HepG2 (cell line): ENCODE measurements around the gene TMEM222. TPM values are rescaled to one million over a fixed set of nuclear protein-coding genes. Genes with fewer than 3 reads are reported as not detected.

Source experiments
- HNF4G ChIP-seq, 2 experiments: sonication (generic) in 1 of 2; formaldehyde crosslinking in 1 of 2; IDR thresholded peaks; 2 replicates each; pipeline versions ENCODE4 v1.4.0 to v1.6.1; 2011 to 2020; ENCODE audit warnings: borderline replicate concordance in 2 of 2, low read depth in 2 of 2, mild to moderate bottlenecking in 2 of 2, low read length in 1 of 2, missing genetic modification reagents in 1 of 2, moderate library complexity in 1 of 2
- KDM2A ChIP-seq: sonication (generic); formaldehyde crosslinking; IDR thresholded peaks from 2 replicates; pipeline ENCODE4 v1.4.0; 2020; ENCODE audit warnings: low read depth, missing genetic modification reagents, borderline replicate concordance
- MAZ ChIP-seq, 2 experiments: sonication (generic) in 1 of 2; formaldehyde crosslinking in 1 of 2; IDR thresholded peaks; 2 replicates each; pipeline versions ENCODE4 v1.5.0 to v1.6.1; 2012 to 2020; ENCODE audit warnings: low read depth in 2 of 2, mild to moderate bottlenecking in 2 of 2, borderline replicate concordance in 1 of 2, improper control_type of control experiment in 1 of 2, low read length in 1 of 2, missing genetic modification reagents in 1 of 2, moderate library complexity in 1 of 2
- NR2F2 ChIP-seq: IDR thresholded peaks from 2 replicates; pipeline ENCODE4 v1.6.1; 2012; ENCODE audit warnings: low read depth, inconsistent platforms, borderline replicate concordance
- NR3C1 ChIP-seq: sonication (generic); formaldehyde crosslinking; IDR thresholded peaks from 2 replicates; pipeline ENCODE4 v1.4.0; 2020; ENCODE audit warnings: missing genetic modification reagents
- PATZ1 ChIP-seq: sonication (generic); formaldehyde crosslinking; IDR thresholded peaks from 2 replicates; pipeline ENCODE4 v1.4.0; 2020; ENCODE audit warnings: missing genetic modification reagents
- ZNF143 ChIP-seq: sonication (generic); formaldehyde crosslinking; IDR thresholded peaks from 2 replicates; pipeline ENCODE4 v1.4.0; 2020; ENCODE audit warnings: missing genetic modification reagents
- polyA plus RNA-seq, 8 experiments: library from polyadenylated mRNA; depleted of rRNA in 3 of 8; stranded (reverse) in 7 of 8; unstranded in 1 of 8; fragments of >200 nt; fragmentation: Illumina TruSeq in 4 of 8; extraction: Trizol in 4 of 8; gene quantifications; 2 replicates each; pipeline versions ENCODE4 v1.2.1 to v1.2.3, GENCODE V29; 2011 to 2016; ENCODE audit warnings: low read depth in 4 of 8, missing spikeins in 1 of 8, mixed read lengths in 1 of 8; ENCODE audit not compliant: insufficient read depth in 1 of 8
- total RNA-seq, 5 experiments: library from RNA; depleted of rRNA; stranded (reverse); fragments of >200 nt; fragmentation: Illumina TruSeq; extraction: Trizol; gene quantifications; 2 replicates each; pipeline ENCODE4 v1.2.3, GENCODE V29; 2016; ENCODE audit warnings: low read depth in 1 of 5
- TF ChIP-seq, protein P1 (sequence below): IDR thresholded peaks from 2 replicates; pipeline ENCODE4 v1.6.1; 2016; ENCODE audit warnings: mild to moderate bottlenecking

The TMEM222 gene
- total and polyA plus RNA-seq, 2 of the 13 experiments (the other 11 are each of a cell fraction or from before 2014, with no cell fraction given) = 22.7 to 29.6 TPM

GRCh38 chr1:27348861-27349783, 27.2 kb downstream of the TMEM222 start (continued):
- TF ChIP-seq, protein P1, sequence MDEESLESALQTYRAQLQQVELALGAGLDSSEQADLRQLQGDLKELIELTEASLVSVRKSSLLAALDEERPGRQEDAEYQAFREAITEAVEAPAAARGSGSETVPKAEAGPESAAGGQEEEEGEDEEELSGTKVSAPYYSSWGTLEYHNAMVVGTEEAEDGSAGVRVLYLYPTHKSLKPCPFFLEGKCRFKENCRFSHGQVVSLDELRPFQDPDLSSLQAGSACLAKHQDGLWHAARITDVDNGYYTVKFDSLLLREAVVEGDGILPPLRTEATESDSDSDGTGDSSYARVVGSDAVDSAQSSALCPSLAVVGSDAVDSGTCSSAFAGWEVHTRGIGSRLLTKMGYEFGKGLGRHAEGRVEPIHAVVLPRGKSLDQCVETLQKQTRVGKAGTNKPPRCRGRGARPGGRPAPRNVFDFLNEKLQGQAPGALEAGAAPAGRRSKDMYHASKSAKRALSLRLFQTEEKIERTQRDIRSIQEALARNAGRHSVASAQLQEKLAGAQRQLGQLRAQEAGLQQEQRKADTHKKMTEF (CRISPR knock-in tag) = 0 out of 2 replicates have a peak, but pooled peaks have one; percentile 43
- TF ChIP-seq NR2F2 (peak; percentile 34; the same call in 1 of the 2 replicates), MAZ (IDR thresholded peaks at IDR 0.05; ENCODE audit: borderline replicate concordance, low read depth, low read length) (peak; percentile 50; the same call in 1 of the 2 replicates), MAZ (CRISPR knock-in tag; IDR thresholded peaks at IDR 0.05; ENCODE audit: low read depth) (peak; percentile 71), PATZ1 (peak; percentile 89), HNF4G (IDR thresholded peaks at IDR 0.05; ENCODE audit: borderline replicate concordance, low read depth, low read length) (0 out of 2 replicates have a peak, but pooled peaks have one; percentile 27), HNF4G (CRISPR knock-in tag; IDR thresholded peaks at IDR 0.05; ENCODE audit: borderline replicate concordance, low read depth) (no peak), ZNF143 (CRISPR knock-in tag) (no peak), NR3C1 (CRISPR knock-in tag) (no peak), KDM2A (peak; percentile 80; the same call in 1 of the 2 replicates)
